Activated CD8-positive, alpha-beta memory T cell treated with anti-CD3 and anti-CD28 coated beads, Interleukin-2, amount 10 ng/mL, durations not matched to agents 7 days and 5 days (primary cell): ENCODE data around the gene PSMA5. TPM values are rescaled to one million over a fixed set of nuclear protein-coding genes. Genes with fewer than 3 reads are reported as not detected.

Experiments used
- total RNA-seq, 2 experiments: library from RNA; stranded (reverse); gene quantifications; one replicate each; pipeline ENCODE4 v1.2.3, GENCODE V29; 2021

The PSMA5 gene
- total RNA-seq, 2 experiments from 2014 or later, result 178 to 211 TPM

Other genes with a start within 250 kb of the PSMA5 start
- gene SARS1, start 212.5 kb downstream of the PSMA5 start, total RNA-seq, result 100 to 1,000 TPM; 148 to 194 TPM
- 1 to 10 TPM; 3.3 to 4.0 TPM for gene CELSR2, start 176.9 kb downstream of the PSMA5 start, total RNA-seq
- gene PSRC1, start 143.3 kb downstream of the PSMA5 start, total RNA-seq, result 10 to 100 TPM; 19.6 to 36.1 TPM
- not detected for gene MYBPHL, start 119.4 kb downstream of the PSMA5 start, total RNA-seq
- gene SORT1, start 28.5 kb downstream of the PSMA5 start, total RNA-seq, result 1 to 10 TPM; 5.3 to 8.5 TPM
- not detected for gene SYPL2, start 40.1 kb upstream of the PSMA5 start, total RNA-seq
- 10 to 100 TPM; 10.4 to 11.1 TPM for gene ATXN7L2, start 57.5 kb upstream of the PSMA5 start, total RNA-seq
- 10 to 100 TPM; 11.0 to 15.0 TPM for gene CYB561D1, start 67.6 kb upstream of the PSMA5 start, total RNA-seq
- under 1 TPM; 0.20 to 0.26 TPM for gene AMIGO1, start 83.3 kb upstream of the PSMA5 start, total RNA-seq
- gene GPR61, start 113.4 kb upstream of the PSMA5 start, total RNA-seq, result under 1 TPM in 1 of 2 experiments, not detected in 1; 0.16 TPM
- 1 to 10 TPM; 7.5 to 8.3 TPM for gene GNAI3, start 122.2 kb upstream of the PSMA5 start, total RNA-seq
- not detected for gene GNAT2, start 193.2 kb upstream of the PSMA5 start, total RNA-seq
- gene AMPD2, start 193.4 kb upstream of the PSMA5 start, total RNA-seq, result 100 to 1,000 TPM in 1 of 2 experiments, 10 to 100 TPM in 1; 90.4 to 113 TPM
- 1 to 10 TPM; 5.7 to 6.7 TPM for gene GSTM4, start 229.7 kb upstream of the PSMA5 start, total RNA-seq
- gene GSTM2, start 241.6 kb upstream of the PSMA5 start, total RNA-seq, result 10 to 100 TPM in 1 of 2 experiments, 1 to 10 TPM in 1; 8.0 to 17.8 TPM